ENCODE results near the gene HMGCR.

HMGCR gene

DNA sequence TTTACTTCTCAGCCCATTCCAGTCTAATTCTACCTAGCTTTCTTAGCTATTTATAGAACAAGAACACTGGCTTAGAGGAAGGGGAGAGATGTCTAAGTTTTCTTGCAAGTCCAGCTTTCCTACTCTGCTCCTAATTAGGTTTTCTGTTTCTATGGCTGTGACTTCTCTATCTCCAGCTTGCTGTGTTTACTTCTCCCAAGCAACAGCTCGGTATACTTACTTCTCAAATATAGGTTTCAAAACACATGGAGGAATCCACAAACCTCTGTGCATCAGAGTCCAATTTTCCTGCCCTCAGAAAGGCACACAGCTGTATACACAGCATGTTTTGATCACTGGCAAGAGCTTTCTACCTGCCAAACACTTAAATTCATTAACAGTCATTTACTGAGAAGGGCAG, 17.4 kb upstream of the HMGCR start:
- DNase-seq (ENCODE audit: low read depth) = no peak
- no peak overlapping the region for H3K4me3 ChIP-seq (ENCODE audit: control insufficient read depth, low read depth, low read length)
- TF ChIP-seq, protein P1, sequence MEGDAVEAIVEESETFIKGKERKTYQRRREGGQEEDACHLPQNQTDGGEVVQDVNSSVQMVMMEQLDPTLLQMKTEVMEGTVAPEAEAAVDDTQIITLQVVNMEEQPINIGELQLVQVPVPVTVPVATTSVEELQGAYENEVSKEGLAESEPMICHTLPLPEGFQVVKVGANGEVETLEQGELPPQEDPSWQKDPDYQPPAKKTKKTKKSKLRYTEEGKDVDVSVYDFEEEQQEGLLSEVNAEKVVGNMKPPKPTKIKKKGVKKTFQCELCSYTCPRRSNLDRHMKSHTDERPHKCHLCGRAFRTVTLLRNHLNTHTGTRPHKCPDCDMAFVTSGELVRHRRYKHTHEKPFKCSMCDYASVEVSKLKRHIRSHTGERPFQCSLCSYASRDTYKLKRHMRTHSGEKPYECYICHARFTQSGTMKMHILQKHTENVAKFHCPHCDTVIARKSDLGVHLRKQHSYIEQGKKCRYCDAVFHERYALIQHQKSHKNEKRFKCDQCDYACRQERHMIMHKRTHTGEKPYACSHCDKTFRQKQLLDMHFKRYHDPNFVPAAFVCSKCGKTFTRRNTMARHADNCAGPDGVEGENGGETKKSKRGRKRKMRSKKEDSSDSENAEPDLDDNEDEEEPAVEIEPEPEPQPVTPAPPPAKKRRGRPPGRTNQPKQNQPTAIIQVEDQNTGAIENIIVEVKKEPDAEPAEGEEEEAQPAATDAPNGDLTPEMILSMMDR (IDR thresholded peaks at IDR 0.05; ENCODE audit: control insufficient read depth, insufficient read depth, low read depth, low read length, missing control alignments) = no peak

GRCh38 chr5:75320371-75320770, 16.6 kb upstream of the HMGCR start:
- no peak for DNase-seq (ENCODE audit: low read depth)
- TF ChIP-seq, protein P1 (IDR thresholded peaks at IDR 0.05; ENCODE audit: control insufficient read depth, insufficient read depth, low read depth, low read length, missing control alignments) = no peak
- no peak overlapping the region for H3K4me3 ChIP-seq (ENCODE audit: control insufficient read depth, low read depth, low read length)

DNA sequence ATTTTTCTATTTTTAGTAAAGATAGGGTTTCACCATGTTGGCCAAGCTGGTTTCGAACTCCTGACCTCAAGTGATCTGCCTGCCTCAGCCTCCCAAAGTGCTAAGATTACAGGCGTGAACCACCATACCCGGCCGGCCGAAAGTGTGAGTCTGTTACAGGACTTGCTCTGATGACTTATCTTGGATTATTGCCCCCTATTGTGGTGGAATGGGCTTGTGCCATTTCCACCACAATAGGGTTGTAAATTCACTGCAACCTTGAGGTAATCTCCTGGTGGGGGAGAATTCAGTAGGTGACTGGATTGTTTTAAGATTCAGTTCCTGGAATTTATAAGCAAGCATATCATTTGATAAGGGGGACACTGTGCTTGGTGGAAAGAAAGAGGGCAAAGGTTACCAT, 15.0 kb upstream of the HMGCR start:
- DNase-seq (ENCODE audit: low read depth) = no peak
- TF ChIP-seq, protein P1 (IDR thresholded peaks at IDR 0.05; ENCODE audit: control insufficient read depth, insufficient read depth, low read depth, low read length, missing control alignments) = no peak
- no peak overlapping the region for H3K4me3 ChIP-seq (ENCODE audit: control insufficient read depth, low read depth, low read length)

DNA sequence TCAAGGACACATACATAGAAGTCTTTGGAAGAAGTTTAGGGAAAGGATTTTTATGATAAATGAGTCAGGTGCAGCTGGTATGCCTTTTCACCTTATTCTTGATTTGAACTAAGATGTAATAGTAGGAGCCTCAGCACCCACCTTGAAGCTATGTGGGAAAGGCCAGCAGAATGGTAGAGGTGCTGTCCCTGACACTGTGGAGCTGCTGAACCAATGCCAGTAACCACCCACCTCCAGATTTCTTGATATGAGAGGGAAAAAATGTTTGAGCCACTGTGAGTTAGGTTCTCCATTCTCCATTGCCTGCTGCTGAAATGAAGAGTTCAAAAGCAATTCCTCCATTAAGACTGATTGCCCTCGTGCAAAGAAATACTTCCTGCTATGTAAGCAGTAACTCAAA, 12.2 kb upstream of the HMGCR start:
- H3K4me3 ChIP-seq (ENCODE audit: control insufficient read depth, low read depth, low read length) = no peak overlapping the region
- TF ChIP-seq, protein P1 (IDR thresholded peaks at IDR 0.05; ENCODE audit: control insufficient read depth, insufficient read depth, low read depth, low read length, missing control alignments) = no peak
- no peak for DNase-seq (ENCODE audit: low read depth)

DNA sequence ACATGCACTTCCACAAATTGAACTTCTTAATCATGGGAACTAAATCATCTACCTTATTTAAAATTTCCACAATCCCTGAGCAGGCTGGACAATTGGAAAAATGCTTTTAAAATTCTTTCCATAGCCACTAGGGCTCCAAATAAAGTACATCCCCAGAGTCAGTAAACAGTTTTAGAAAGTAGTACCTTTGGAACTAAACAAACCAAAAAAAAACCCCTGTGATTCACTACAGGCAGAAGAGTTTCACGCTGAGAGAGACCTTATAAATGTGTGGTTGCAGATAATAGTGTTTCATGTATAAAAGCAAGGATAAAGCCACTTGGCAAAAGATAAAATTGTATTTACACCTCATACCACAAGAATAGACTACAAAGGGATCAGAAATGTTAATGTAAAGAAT, 11.8 kb upstream of the HMGCR start:
- TF ChIP-seq, protein P1 (IDR thresholded peaks at IDR 0.05; ENCODE audit: control insufficient read depth, insufficient read depth, low read depth, low read length, missing control alignments) = peak; percentile 6
- no peak for DNase-seq (ENCODE audit: low read depth)
- H3K4me3 ChIP-seq (ENCODE audit: control insufficient read depth, low read depth, low read length) = no peak overlapping the region

GRCh38 chr5:75330404-75330803, 6.6 kb upstream of the HMGCR start:
- H3K4me3 ChIP-seq (ENCODE audit: control insufficient read depth, low read depth, low read length) = no peak overlapping the region
- DNase-seq (ENCODE audit: low read depth) = no peak
- TF ChIP-seq, protein P1 (IDR thresholded peaks at IDR 0.05; ENCODE audit: control insufficient read depth, insufficient read depth, low read depth, low read length, missing control alignments) = no peak

All from AG09309 (cell line).